MM.1S (cell line): ENCODE measurements around the gene OSBPL10.

Source experiments
- DNase-seq: peaks from one replicate; pipeline ENCODE4 v3.0.0-alpha.2; 2015
- H2AFZ ChIP-seq: fragments of 300-600 bp; sonication (generic); 2 replicates; pipeline ENCODE4 v1.6.0; 2016; ENCODE audit warnings: antibody characterized with exemption, low read length
- H3F3A ChIP-seq: fragments of 300-600 bp; sonication (generic); 2 replicates; pipeline ENCODE4 v1.6.1; 2016; ENCODE audit warnings: mild to moderate bottlenecking, antibody characterized with exemption, low read length, moderate library complexity, mixed read lengths; ENCODE audit not compliant: insufficient read depth
- H3K27ac ChIP-seq: fragments of 300-600 bp; sonication (generic); 2 replicates; pipeline ENCODE4 v1.5.1; 2016; ENCODE audit warnings: mild to moderate bottlenecking, low read length
- H3K27me3 ChIP-seq: fragments of 300-600 bp; sonication (generic); replicated peaks from 2 replicates; pipeline ENCODE4 v1.6.0; 2016; ENCODE audit warnings: low read length; ENCODE audit not compliant: insufficient read depth
- H3K36me3 ChIP-seq: fragments of 300-600 bp; sonication (generic); replicated peaks from 2 replicates; pipeline ENCODE4 v1.6.1; 2016; ENCODE audit warnings: mild to moderate bottlenecking, low read length, mixed read lengths; ENCODE audit not compliant: insufficient read depth
- H3K4me1 ChIP-seq: fragments of 300-600 bp; sonication (generic); 2 replicates; pipeline ENCODE4 v1.6.1; 2016; ENCODE audit warnings: low read length, mixed read lengths
- H3K4me2 ChIP-seq: fragments of 300-600 bp; sonication (generic); 2 replicates; pipeline ENCODE4 v1.6.0; 2016; ENCODE audit warnings: low read depth, low read length
- H3K4me3 ChIP-seq: fragments of 300-600 bp; sonication (generic); 2 replicates; pipeline ENCODE4 v1.5.1; 2016; ENCODE audit warnings: low read length, mixed read lengths
- H3K79me2 ChIP-seq: fragments of 300-600 bp; sonication (generic); 2 replicates; pipeline ENCODE4 v1.6.1; 2016; ENCODE audit warnings: mixed run types, low read length, mixed read lengths
- H3K9ac ChIP-seq: fragments of 300-600 bp; sonication (generic); 2 replicates; pipeline ENCODE4 v1.6.1; 2016; ENCODE audit warnings: low read length, mixed read lengths
- H3K9me2 ChIP-seq: fragments of 300-600 bp; sonication (generic); replicated peaks from 2 replicates; pipeline ENCODE4 v1.6.1; 2016; ENCODE audit warnings: mild to moderate bottlenecking, low read length, mixed read lengths; ENCODE audit not compliant: insufficient read depth
- H3K9me3 ChIP-seq: fragments of 300-600 bp; sonication (generic); replicated peaks from 2 replicates; pipeline ENCODE4 v1.6.1; 2016; ENCODE audit warnings: mild to moderate bottlenecking, low read length, mixed read lengths; ENCODE audit not compliant: insufficient read depth
- H4K20me1 ChIP-seq: fragments of 300-600 bp; sonication (generic); 2 replicates; pipeline ENCODE4 v1.6.1; 2016; ENCODE audit warnings: mild to moderate bottlenecking, low read length, moderate library complexity, mixed read lengths; ENCODE audit not compliant: insufficient read depth
- CTCF ChIP-seq: fragments of 300-600 bp; sonication (generic); IDR thresholded peaks from 2 replicates; pipeline ENCODE4 v1.5.1; 2016; ENCODE audit warnings: antibody characterized with exemption, low read length, mixed read lengths
- EZH2 ChIP-seq: fragments of 300-600 bp; sonication (generic); optimal IDR thresholded peaks from 2 replicates; pipeline ENCODE3; 2017; ENCODE audit warnings: low read depth, mild to moderate bottlenecking, antibody characterized with exemption, low read length, mixed read lengths
- EZH2phosphoT487 ChIP-seq: fragments of 300-600 bp; sonication (generic); IDR thresholded peaks from 2 replicates; pipeline ENCODE4 v1.6.1; 2018; ENCODE audit warnings: antibody characterized with exemption, low read length

The OSBPL10 gene

GRCh38 chr3:31932990-31933389 is 48.1 kb downstream of the OSBPL10 start:
- H3K79me2 ChIP-seq, result no peaks in the 10 kb centered on the region
- H3F3A ChIP-seq, result no peaks in the 10 kb centered on the region; the same call in 1 of the 2 replicates
- no peak for DNase-seq

GRCh38 chr3:31929826-31930502 is 51.1 kb downstream of the OSBPL10 start:
- no peak for DNase-seq
- Histone ChIP-seq H4K20me1 (no peaks in the 10 kb centered on the region), H3K4me3 (no peak overlapping the region), H3K36me3 (no peaks in the 10 kb centered on the region), H3K9me2 (no peaks in the 10 kb centered on the region), H3K4me2 (no peak overlapping the region), H3K27me3 (no peaks in the 10 kb centered on the region), H3K4me1 (0 out of 2 replicates have a peak, but pooled peaks cover 3% of the 10 kb centered on the region), H3K9ac (no peak overlapping the region), H3F3A (no peaks in the 10 kb centered on the region), H3K9me3 (no peaks in the 10 kb centered on the region), H2AFZ (no peak overlapping the region), H3K27ac (no peak overlapping the region), H3K79me2 (no peaks in the 10 kb centered on the region)
- TF ChIP-seq EZH2 (no peak), EZH2phosphoT487 (no peak), CTCF (no peak)

More at GRCh38 chr3:31932990-31933389, 48.1 kb downstream of the OSBPL10 start:
- Histone ChIP-seq H3K4me2 (no peak overlapping the region), H3K4me3 (no peak overlapping the region), H3K9me2 (no peaks in the 10 kb centered on the region), H3K36me3 (no peaks in the 10 kb centered on the region), H4K20me1 (no peaks in the 10 kb centered on the region), H3K27me3 (no peaks in the 10 kb centered on the region), H3K4me1 (peaks cover 8% of the 10 kb centered on the region), H2AFZ (no peak overlapping the region), H3K27ac (no peak overlapping the region), H3K9me3 (no peaks in the 10 kb centered on the region), H3K9ac (no peak overlapping the region)
- no peak for TF ChIP-seq EZH2
- no peak for TF ChIP-seq EZH2phosphoT487
- no peak for TF ChIP-seq CTCF

- H3K9me2 ChIP-seq, result no peaks in the 10 kb centered on the region
- H3K79me2 ChIP-seq, result no peaks in the 10 kb centered on the region
- no peaks in the 10 kb centered on the region for H3K36me3 ChIP-seq
- no peak overlapping the region for H3K27ac ChIP-seq
- H3K9ac ChIP-seq, result no peak overlapping the region
- no peak overlapping the region for H2AFZ ChIP-seq
- 0 out of 2 replicates have a peak, but pooled peaks cover 4% of the 10 kb centered on the region for H3K4me1 ChIP-seq
- no peak overlapping the region for H3K4me3 ChIP-seq
- H4K20me1 ChIP-seq, result no peaks in the 10 kb centered on the region
- no peaks in the 10 kb centered on the region for H3F3A ChIP-seq
- no peaks in the 10 kb centered on the region for H3K27me3 ChIP-seq
- no peaks in the 10 kb centered on the region for H3K9me3 ChIP-seq
- TF ChIP-seq EZH2phosphoT487 (no peak), CTCF (no peak), EZH2 (no peak)
- H3K4me2 ChIP-seq, result no peak overlapping the region
- no peak for DNase-seq
Measured at GRCh38 chr3:31927811-31928210, 53.3 kb downstream of the OSBPL10 start.
